Tibial nerve (tissue), 4 donors: ENCODE results near the gene PTK6. TPM values are rescaled to one million over a fixed set of nuclear protein-coding genes. Genes with fewer than 3 reads are reported as not detected.

ENCODE experiments used
- DNase-seq, 2 donors: peaks; one replicate each; pipeline ENCODE4 v3.0.0-alpha.2; 2019; ENCODE audit warnings: low spot score in 2 of 2
- H3K27ac ChIP-seq, 4 donors: fragments of 200-600 bp; sonication (generic) in 3 of 4; one replicate each; pipeline ENCODE4 v1.5.1; 2017 to 2019; ENCODE audit warnings: mild to moderate bottlenecking in 1 of 4
- H3K27me3 ChIP-seq, 2 donors: fragments of 200-600 bp; sonication (generic) in 1 of 2; one replicate each; pipeline versions ENCODE4 v1.5.1 to v1.6.0; 2017 to 2019
- H3K36me3 ChIP-seq, 3 donors: fragments of 200-600 bp; sonication (generic); one replicate each; pipeline ENCODE4 v1.5.1; 2018 to 2019
- H3K4me1 ChIP-seq, 4 donors: fragments of 200-600 bp; sonication (generic) in 3 of 4; one replicate each; pipeline ENCODE4 v1.5.1; 2017 to 2019
- H3K4me3 ChIP-seq, 4 donors: fragments of 200-600 bp; sonication (generic) in 3 of 4; one replicate each; pipeline ENCODE4 v1.5.1; 2017 to 2019; ENCODE audit warnings: mild to moderate bottlenecking in 1 of 4, moderate library complexity in 1 of 4
- H3K9me3 ChIP-seq, 4 donors: fragments of 200-600 bp; sonication (generic) in 3 of 4; one replicate each; pipeline ENCODE4 v1.5.1; 2017 to 2019
- CTCF ChIP-seq, 5 experiments: fragments of 200-600 bp in 3 of 5; fragments of 450-650 bp in 2 of 5; sonication (generic) in 3 of 5; IDR thresholded peaks; one replicate each; pipeline ENCODE4 v1.5.1; 2016 to 2019; ENCODE audit warnings: antibody characterized with exemption in 5 of 5, mild to moderate bottlenecking in 3 of 5, moderate library complexity in 2 of 5
- EP300 ChIP-seq, 2 donors: sonication (generic); formaldehyde crosslinking; IDR thresholded peaks; one replicate each; pipeline ENCODE4 v1.6.1; 2017; ENCODE audit warnings: antibody characterized with exemption in 2 of 2, mild to moderate bottlenecking in 1 of 2
- POLR2A ChIP-seq, 2 donors: fragments of 450-650 bp; IDR thresholded peaks; one replicate each; pipeline ENCODE4 v1.6.1; 2017; ENCODE audit warnings: antibody characterized with exemption in 2 of 2, mild to moderate bottlenecking in 2 of 2, moderate library complexity in 2 of 2
- WGBS, 2 donors: methylation state at CpG; one replicate each; pipeline ENCODE4 v1.1.5; 2018; 5-methylcytosine and 5-hydroxymethylcytosine counted together
- total RNA-seq, 4 donors: library from RNA; depleted of rRNA; stranded (reverse); fragments of >200 nt; gene quantifications; one replicate each; pipeline ENCODE4 v1.1.0, GENCODE V29; 2016

PTK6 gene
- total RNA-seq, 4 donors from 2014 or later: 0.21 to 0.90 TPM; not detected in 2

- Histone ChIP-seq H3K27me3 (peaks cover 0 to 32% of the 10 kb centered on the region in 2 donors), H3K4me1 (peaks cover 0 to 48% (median 11%) of the 10 kb centered on the region in 4 donors), H3K9me3 (no peaks in the 10 kb centered on the region), H3K4me3 (no peak overlapping the region), H3K36me3 (no peaks in the 10 kb centered on the region), H3K27ac (no peak overlapping the region)
- TF ChIP-seq POLR2A (IDR thresholded peaks at IDR 0.05) (no peak), CTCF (IDR thresholded peaks at IDR 0.05) (no peak), EP300 (IDR thresholded peaks at IDR 0.05) (no peak)
- no peak for DNase-seq
- WGBS, 2 donors: 42 to 76% methylated on average over 20 to 43 of the region's 49 CpGs
These were observed 2.1 kb downstream of the PTK6 start for GRCh38 chr20:63534831-63535651.

DNA sequence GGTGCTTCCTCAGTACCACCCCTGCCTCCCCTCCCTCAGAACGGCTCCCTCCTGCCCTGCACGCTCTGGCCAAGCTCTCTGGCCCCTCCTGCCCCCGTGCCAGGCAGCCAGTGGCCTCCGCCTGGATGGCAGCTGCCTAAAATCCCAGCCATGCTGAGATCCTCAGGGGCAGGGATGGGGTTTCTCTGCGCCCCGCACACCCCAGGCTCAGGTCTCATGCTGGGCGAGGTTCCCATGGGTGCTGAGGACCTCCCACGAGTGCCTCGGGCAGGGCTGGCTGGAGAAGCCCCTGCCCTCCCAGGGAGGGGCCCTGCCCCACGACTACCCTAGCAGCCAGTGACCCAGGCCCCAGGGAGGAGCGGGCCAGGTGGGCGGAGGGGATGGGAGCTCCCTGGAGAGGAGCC, 2.7 kb downstream of the PTK6 start:
- Histone ChIP-seq H3K27ac (no peak overlapping the region), H3K4me1 (peaks cover 0 to 49% (median 11%) of the 10 kb centered on the region in 4 donors), H3K36me3 (no peaks in the 10 kb centered on the region), H3K4me3 (no peak overlapping the region), H3K9me3 (no peaks in the 10 kb centered on the region), H3K27me3 (peaks cover 0 to 32% of the 10 kb centered on the region in 2 donors)
- no peak for TF ChIP-seq EP300 (IDR thresholded peaks at IDR 0.05)
- TF ChIP-seq POLR2A (IDR thresholded peaks at IDR 0.05): no peak
- TF ChIP-seq CTCF (IDR thresholded peaks at IDR 0.05): no peak
- DNase-seq: no peak
- WGBS, 2 donors: 44 to 50% methylated on average over 2 to 12 of the region's 12 CpGs

DNA sequence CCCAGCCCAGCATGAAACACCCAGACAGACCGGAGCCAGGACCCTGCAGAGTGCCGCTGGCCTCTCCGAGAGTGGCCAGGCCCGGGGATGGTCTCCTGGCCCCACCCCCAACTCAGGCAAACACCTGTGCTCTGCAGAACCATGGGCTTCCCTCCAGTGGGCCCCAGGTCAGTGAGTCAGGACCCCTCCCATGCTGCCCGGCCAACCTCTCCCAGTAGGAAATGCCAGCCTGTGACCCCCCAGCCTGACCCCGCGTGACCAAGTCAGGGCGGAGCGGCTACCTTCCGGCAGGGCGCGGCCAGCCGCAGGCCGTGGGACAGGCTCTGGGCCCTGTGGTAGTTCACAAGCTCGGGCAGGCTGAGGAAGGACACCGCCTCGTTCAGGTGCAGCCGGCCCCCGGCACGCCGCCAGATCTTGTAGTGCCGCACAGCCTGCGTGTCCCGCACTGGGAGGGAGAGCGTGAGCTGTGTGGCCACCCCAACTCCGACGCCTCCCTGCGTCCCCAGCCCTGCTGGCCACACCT, 3.2 kb downstream of the PTK6 start:
- TF ChIP-seq POLR2A (IDR thresholded peaks at IDR 0.05) (no peak), EP300 (IDR thresholded peaks at IDR 0.05) (no peak), CTCF (IDR thresholded peaks at IDR 0.05) (no peak)
- Histone ChIP-seq H3K9me3 (no peaks in the 10 kb centered on the region), H3K4me1 (peaks cover 0 to 54% (median 11%) of the 10 kb centered on the region in 4 donors), H3K27me3 (peaks cover 0 to 27% of the 10 kb centered on the region in 2 donors), H3K27ac (no peak overlapping the region), H3K36me3 (no peaks in the 10 kb centered on the region), H3K4me3 (no peak overlapping the region)
- no peak for DNase-seq
- WGBS, 2 donors: 79 to 88% methylated on average over 5 to 15 of the region's 28 CpGs

DNA sequence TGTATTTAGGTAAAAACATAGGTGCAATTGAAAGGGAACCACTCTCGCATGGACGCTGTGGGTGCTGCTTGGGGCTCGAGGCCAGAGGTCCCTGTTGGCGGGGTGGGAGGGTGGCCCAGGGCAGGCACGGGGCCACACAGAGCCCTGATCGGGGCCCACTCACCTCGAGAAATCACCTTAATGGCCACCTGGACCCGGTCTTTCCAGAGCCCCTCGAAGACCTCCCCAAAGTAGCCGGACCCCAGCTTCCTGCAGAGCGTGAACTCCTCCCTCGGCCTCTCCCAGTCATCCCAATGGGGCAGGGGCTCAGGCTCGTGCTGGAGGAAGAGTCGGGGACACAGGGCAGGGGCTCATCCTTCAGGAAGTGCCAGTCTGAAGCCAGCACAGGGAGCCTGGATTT, 3.8 kb downstream of the PTK6 start:
- no peak for DNase-seq
- Histone ChIP-seq H3K4me1 (peaks cover 0 to 51% (median 10%) of the 10 kb centered on the region in 4 donors), H3K27me3 (peaks cover 0 to 26% of the 10 kb centered on the region in 2 donors), H3K9me3 (no peaks in the 10 kb centered on the region), H3K36me3 (no peaks in the 10 kb centered on the region), H3K27ac (no peak overlapping the region), H3K4me3 (no peak overlapping the region)
- TF ChIP-seq CTCF (IDR thresholded peaks at IDR 0.05) (no peak), EP300 (IDR thresholded peaks at IDR 0.05) (no peak), POLR2A (IDR thresholded peaks at IDR 0.05) (no peak)
- 66 to 77% methylated on average over 13 to 14 of the region's 14 CpGs for WGBS, 2 donors

DNA sequence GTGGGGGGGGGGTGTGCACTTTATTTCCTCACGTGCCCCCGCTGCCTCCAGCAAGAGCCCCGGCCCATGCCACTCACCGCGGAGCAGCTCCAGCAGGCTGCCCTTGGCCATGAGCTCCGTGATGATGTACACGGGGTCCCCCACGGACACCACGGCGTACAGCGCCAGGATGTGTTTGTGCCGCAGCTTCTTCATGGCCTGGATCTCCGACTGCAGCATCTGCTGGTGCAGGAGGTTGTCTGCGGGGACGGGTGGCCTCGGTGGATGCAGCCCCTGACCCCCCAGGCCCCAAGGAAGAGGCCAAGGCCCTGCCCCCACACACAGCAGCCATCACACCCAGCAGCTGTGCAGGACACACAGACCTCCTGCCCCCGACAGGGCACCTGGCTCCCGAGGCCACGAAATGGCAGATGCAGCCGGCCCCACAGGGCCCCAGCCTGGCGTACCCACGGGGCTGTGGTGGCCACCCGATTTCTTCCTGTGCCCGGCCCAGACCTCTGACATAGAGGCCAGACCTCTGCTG, 4.7 kb downstream of the PTK6 start:
- WGBS, 2 donors: 71 to 74% methylated on average over 17 to 24 of the region's 24 CpGs
- Histone ChIP-seq H3K27me3 (peaks cover 0 to 26% of the 10 kb centered on the region in 2 donors), H3K4me3 (no peak overlapping the region), H3K9me3 (no peaks in the 10 kb centered on the region), H3K27ac (no peak overlapping the region), H3K36me3 (no peaks in the 10 kb centered on the region), H3K4me1 (peaks cover 0 to 42% (median 7%) of the 10 kb centered on the region in 4 donors)
- no peak for DNase-seq
- no peak for TF ChIP-seq EP300 (IDR thresholded peaks at IDR 0.05)
- TF ChIP-seq CTCF (IDR thresholded peaks at IDR 0.05): no peak
- TF ChIP-seq POLR2A (IDR thresholded peaks at IDR 0.05): no peak
